Posterior cingulate gyrus (tissue), 11 donors: ENCODE data around the gene XYLT1.
A peak's percentile ranks its signal among the peaks of the same experiment; 100 is the strongest.

Source experiments
- DNase-seq, 10 donors: peaks; one replicate each; pipeline versions ENCODE4 v3.0.0 to v3.0.0-alpha.2; 2020 to 2021; ENCODE audit warnings: mixed read lengths in 3 of 10
- intact Hi-C: fragments of 100-400 bp; cut with DNase I; formaldehyde crosslinking; loops from one replicate; pipeline ENCODE4 v1.15.1; 2023

Gene XYLT1

DNA sequence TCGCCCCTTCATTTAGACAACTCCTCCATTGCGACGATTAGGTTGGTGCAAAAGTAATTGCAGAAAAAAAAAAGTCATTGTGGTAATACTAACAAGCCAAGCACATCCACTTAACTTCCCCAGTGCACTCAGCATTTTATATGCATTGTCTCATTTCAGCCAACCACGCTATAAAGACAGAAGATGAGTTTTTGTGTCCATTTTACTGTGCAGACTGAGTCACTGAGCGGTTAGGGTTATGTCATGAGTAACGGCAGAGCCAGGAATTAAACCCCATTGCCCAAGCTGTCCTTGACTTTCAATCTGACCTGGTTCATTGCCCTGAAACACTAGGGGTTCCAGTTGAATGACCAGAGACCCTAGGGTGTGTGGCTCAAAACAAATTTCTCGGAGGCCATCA, 218.7 kb downstream of the XYLT1 start:
- DNase-seq = no peak
- intact Hi-C loops = no loop called here

DNA sequence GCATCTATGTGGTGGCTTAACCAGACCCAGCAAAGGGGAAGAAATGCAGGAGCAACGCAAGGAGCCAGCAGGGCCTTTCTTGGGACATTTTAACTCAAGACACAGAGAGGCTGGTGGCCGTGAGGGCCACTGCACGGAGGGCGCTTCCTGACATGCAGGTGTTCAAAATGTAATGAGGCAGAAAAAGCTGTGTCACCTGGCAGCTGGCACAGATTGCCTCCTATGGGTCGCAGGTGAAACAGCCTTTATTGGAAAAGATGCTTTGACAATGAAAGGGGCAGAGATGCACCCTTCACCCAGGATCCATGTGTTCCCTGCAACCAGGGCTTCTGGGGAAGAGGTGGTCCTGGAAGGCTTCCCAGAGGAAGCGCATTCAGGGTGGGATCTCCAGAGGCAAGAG, 219.3 kb downstream of the XYLT1 start:
- intact Hi-C loops = no loop called here

GRCh38 chr16:17246974-17247732, 223.6 kb downstream of the XYLT1 start:
- no peak for DNase-seq
- intact Hi-C loops = no loop called here

More for the DNA sequence above, 219.3 kb downstream of the XYLT1 start:
- no peak for DNase-seq

GRCh38 chr16:17246268-17246885, 224.4 kb downstream of the XYLT1 start:
- intact Hi-C loops = no loop called here
- no peak for DNase-seq

- intact Hi-C loops = no loop called here
- DNase-seq = no peak
These were observed 225.0 kb downstream of the XYLT1 start for GRCh38 chr16:17245776-17246175.

- DNase-seq = no peak
- intact Hi-C loops = no loop called here
These were observed 225.7 kb downstream of the XYLT1 start for GRCh38 chr16:17244872-17245551.

DNA sequence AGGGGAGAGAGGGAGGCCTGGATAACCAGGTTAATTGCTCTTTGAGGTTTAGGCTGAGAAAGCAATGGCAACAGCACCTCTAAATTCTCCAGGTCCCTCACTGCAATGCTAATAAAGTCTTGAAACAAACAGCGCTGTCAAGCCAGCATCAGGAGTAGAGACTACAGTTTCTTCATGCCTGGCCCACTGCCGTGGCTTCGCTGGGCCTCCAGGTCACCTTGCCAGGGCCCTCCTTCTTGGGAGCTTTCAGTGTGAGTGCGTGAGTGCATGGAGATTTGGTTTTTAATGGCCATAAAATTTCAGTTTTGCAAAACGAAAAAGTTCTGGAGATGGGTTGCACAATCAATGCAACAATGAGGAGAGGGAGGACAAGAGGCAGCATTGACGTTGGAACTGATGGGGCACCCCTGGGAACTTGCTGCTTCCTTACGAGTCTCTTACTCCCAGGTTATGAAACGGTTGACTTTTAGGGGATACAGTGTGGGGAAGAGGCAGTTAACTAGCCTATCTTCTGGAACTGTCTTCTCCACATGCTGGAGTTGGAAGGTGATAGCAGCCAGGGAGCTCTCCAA, 229.4 kb downstream of the XYLT1 start:
- intact Hi-C loops = no loop called here
- no peak for DNase-seq

DNA sequence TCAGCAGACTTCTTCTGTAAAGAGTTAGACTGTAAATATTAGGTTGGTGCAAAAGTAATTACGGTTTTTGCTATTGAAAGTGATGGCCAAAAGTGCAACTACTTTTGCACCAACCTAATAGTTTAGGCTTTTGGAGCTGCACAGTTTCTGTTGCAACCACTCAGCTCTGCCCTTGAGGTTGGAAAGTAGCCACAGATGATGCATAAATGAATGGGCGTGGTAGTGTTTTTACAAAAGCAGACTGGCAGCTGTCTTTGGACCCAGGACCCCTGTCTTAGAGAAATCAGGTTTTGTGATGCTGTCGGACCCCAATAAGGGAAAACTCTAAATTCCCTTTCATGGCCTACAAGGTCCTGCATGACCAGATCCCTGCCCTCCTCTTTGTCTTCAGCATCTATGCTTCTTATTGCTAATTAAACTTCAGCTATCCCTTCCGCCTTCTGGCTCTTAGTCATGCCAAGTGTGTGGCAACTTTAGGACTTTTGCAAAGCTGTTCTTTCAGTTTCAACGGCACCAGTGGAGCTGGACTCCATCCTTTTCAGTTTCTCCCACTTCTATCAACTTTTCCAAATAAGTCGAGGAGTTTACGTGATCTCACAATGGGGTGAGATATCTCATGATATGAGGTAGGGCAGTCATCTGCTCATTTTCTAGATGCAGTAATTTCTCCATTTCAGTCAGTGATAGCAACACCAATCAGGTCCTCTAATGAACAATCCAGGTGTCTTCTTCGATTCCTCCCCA, 232.3 kb downstream of the XYLT1 start:
- intact Hi-C loops = loop anchor here (5.0 kb wide), 1 partner anchor 376 kb away; no protein-coding TSS in a partner anchor
- no peak for DNase-seq

DNA sequence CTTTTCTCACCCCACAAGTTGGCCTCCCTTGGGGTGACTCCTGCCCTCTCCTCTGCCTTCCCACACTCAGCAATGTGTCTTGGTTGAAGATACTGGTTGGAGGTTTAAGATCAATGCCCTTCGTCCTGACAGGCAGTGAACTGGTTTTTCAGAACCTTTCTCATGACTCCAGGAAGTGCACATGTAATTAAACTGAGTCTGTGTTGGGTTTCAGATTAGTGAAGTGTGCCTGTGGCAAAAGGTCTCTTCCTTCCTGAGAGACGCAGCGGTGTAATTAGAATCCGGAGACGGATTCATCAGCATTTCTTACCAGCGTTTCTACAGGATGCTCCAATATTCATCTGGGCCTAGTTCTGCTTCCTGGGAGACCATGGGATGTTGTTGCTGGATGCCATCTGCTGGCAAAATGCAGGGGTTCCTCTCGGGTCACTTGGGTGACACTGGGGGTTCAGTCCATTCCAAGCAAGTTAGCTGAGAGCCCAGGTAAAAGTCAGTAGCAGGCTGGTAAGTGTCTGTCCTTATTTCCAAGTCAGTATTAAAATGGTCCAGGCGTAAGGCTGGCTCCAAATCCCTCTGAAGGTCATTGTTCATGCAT, 233.3 kb downstream of the XYLT1 start:
- no peak for DNase-seq
- intact Hi-C loops = loop anchor here (5.0 kb wide), 1 partner anchor 375 kb away; no protein-coding TSS in a partner anchor

GRCh38 chr16:17235147-17235815, 235.5 kb downstream of the XYLT1 start:
- peak in 1 of 10 donors; percentile 35 for DNase-seq
- intact Hi-C loops = loop anchor here (5.0 kb wide), 1 partner anchor 373 kb away; no protein-coding TSS in a partner anchor

DNA sequence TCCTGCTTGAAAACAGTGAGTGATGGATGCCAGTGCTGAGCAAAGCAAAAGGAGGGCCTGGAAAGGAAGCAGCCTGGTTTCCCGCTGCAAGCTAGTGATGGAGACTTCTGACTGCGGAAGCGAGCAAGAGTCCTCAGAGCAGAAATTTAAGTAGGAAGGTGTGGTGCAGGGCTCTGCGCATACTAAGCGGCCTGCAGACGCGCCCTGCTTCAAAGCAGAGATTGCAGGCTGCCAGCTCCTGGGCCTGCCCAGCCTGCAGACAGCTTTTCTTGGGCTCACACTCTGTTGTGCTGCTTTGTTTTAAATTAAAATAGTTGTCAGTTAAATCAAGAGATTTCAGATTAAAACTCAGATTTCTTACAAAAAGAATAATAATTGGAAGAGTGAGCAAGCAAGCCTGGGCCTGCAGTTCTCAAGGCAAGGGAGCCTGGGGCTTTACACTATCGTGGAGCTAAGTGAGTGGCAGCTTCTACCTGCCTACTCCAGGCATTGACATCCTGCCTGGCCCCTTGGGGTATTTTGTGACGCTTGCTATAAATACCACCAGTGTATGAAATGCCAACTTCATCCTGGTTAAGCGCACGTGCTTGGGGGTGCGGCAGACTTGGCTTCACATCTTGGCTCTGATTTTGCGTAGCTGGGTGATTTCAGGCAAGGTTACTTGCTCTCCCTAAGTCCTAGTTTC, 237.3 kb downstream of the XYLT1 start:
- DNase-seq = peak in 4 of 10 donors; percentile 14 to 90 (median 29)
- intact Hi-C loops = no loop called here

GRCh38 chr16:17232487-17232886, 238.3 kb downstream of the XYLT1 start:
- DNase-seq = no peak

DNA sequence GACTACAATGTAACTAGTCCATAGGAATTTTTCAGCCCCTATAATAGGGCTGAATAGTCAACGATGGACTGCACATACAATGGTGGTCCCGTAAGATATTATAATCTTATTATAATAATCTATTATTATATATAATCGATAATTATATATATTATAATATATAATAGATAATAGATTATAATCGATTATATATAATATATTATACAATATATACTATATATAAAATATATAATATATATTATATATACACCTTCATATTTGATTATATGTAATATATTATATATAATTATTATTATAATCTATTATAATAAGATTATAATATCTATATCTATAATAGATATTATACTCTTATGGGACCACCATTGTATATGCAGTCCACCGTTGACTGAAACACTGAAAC, 238.8 kb downstream of the XYLT1 start:
- DNase-seq = no peak
- intact Hi-C loops = no loop called here

More at GRCh38 chr16:17232487-17232886, 238.3 kb downstream of the XYLT1 start:
- intact Hi-C loops = no loop called here

GRCh38 chr16:17230932-17231581, 239.7 kb downstream of the XYLT1 start:
- no peak for DNase-seq
- intact Hi-C loops = no loop called here

DNA sequence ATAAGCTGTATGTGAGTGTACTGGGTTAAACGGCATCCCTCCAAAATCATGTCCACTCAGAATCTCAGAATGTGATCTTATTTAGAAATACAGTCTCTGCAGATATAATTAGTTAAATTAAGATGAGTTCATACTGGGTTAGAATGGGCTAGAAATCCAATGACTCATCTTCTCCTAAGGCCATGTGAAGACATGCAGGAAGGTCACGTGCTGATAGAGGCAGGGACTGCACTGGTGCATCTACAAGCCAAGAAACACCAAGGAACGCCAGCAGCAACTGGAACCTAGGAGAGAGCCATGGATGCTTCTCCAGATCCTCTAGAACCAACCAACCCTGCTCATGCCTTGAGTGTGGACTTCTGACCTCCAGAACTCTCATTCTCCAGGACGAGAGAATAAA, 241.0 kb downstream of the XYLT1 start:
- intact Hi-C loops = no loop called here
- DNase-seq = no peak

GRCh38 chr16:17229131-17229530, 241.6 kb downstream of the XYLT1 start:
- DNase-seq = no peak
- intact Hi-C loops = no loop called here

DNA sequence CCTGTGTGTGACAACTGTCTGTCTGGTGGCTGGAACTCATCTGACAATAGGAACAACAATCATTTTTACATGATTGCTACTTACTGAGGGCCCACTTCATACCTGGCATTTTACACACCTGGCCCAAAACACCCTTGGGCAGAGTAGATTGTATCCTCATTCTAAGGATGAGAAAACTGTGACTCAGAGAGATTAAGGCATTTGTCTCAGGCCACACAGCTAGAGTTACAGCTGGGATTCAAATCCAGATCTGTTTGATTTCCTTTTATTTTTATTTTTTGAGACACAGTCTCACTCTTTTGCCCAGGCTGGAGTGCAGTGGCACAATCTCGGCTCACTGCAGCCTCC, 242.1 kb downstream of the XYLT1 start:
- intact Hi-C loops = no loop called here
- no peak for DNase-seq

DNA sequence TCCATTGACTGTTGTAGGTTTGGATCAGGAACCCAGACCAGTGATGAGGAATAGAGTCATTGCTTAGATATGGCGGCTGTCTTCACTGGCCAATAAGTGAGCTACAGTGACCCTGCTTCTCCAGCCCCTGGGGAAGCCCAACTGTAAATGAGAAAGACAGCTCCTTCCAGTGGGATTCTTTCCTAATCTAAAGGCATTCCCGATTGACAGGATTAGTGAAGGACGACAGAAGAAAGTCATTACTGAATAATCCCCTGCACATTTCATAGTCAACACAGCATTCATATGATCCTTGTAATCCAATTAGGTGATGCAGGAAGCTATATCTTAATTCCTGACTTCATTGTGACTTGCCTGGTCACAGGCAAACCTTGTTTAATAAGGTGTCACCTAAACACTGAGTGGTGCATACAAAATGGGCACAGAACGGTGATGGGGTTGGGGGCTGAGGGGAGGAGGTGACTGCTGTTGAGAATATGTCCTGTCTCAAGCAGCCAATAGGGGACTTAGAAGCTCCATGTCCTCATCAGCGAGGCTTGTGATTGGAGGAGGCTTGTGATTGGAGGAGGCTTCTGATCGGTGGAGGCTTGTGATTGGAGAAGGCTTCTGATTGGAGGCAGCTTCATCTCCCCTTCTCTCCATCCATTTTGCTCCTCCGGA, 242.6 kb downstream of the XYLT1 start:
- no peak for DNase-seq
- intact Hi-C loops = no loop called here
